ENCODE measurements around the gene KCNK17.

KCNK17 gene

GRCh38 chr6:39357998-39358686 lies 43.9 kb upstream of the KCNK17 start:
- in situ Hi-C loops (cut with HindIII; ENCODE audit: low pct_ligation_motif_present, low sequenced_read_pairs): no loop called here
- DNase-seq: peak; percentile 62

GRCh38 chr6:39353698-39354315 lies 39.6 kb upstream of the KCNK17 start:
- DNase-seq: no peak
- in situ Hi-C loops (cut with HindIII; ENCODE audit: low pct_ligation_motif_present, low sequenced_read_pairs): no loop called here
- TF ChIP-seq CTCF (IDR thresholded peaks at IDR 0.05; ENCODE audit: low read depth, low read length, missing control alignments): no peak
- Histone ChIP-seq H3K4me3 (ENCODE audit: low read depth, low read length) (no peak overlapping the region), H3K27me3 (replicated peaks) (no peaks in the 10 kb centered on the region), H3K27ac (no peak overlapping the region), H3K36me3 (replicated peaks) (no peaks in the 10 kb centered on the region)

More at GRCh38 chr6:39357998-39358686, 43.9 kb upstream of the KCNK17 start:
- H3K27ac ChIP-seq: no peak overlapping the region
- H3K27me3 ChIP-seq (replicated peaks): no peaks in the 10 kb centered on the region
- H3K36me3 ChIP-seq (replicated peaks): no peaks in the 10 kb centered on the region
- H3K4me3 ChIP-seq (ENCODE audit: low read depth, low read length): no peak overlapping the region
- TF ChIP-seq CTCF (IDR thresholded peaks at IDR 0.05; ENCODE audit: low read depth, low read length, missing control alignments): no peak

GRCh38 chr6:39350723-39351505 lies 36.7 kb upstream of the KCNK17 start:
- no peak overlapping the region for H3K4me3 ChIP-seq (ENCODE audit: low read depth, low read length)
- no peaks in the 10 kb centered on the region for H3K27me3 ChIP-seq (replicated peaks)
- no peak for TF ChIP-seq CTCF (IDR thresholded peaks at IDR 0.05; ENCODE audit: low read depth, low read length, missing control alignments)
- H3K36me3 ChIP-seq (replicated peaks): no peaks in the 10 kb centered on the region
- no peak for DNase-seq
- in situ Hi-C loops (cut with HindIII; ENCODE audit: low pct_ligation_motif_present, low sequenced_read_pairs): no loop called here
- H3K27ac ChIP-seq: no peak overlapping the region

GRCh38 chr6:39348740-39349139 lies 34.5 kb upstream of the KCNK17 start:
- Histone ChIP-seq H3K27ac (no peak overlapping the region), H3K27me3 (replicated peaks) (no peaks in the 10 kb centered on the region), H3K4me3 (ENCODE audit: low read depth, low read length) (no peak overlapping the region), H3K36me3 (replicated peaks) (no peaks in the 10 kb centered on the region)
- no peak for TF ChIP-seq CTCF (IDR thresholded peaks at IDR 0.05; ENCODE audit: low read depth, low read length, missing control alignments)
- no peak for DNase-seq
- in situ Hi-C loops (cut with HindIII; ENCODE audit: low pct_ligation_motif_present, low sequenced_read_pairs): no loop called here

GRCh38 chr6:39347906-39348585 lies 33.8 kb upstream of the KCNK17 start:
- Histone ChIP-seq H3K27me3 (replicated peaks) (no peaks in the 10 kb centered on the region), H3K4me3 (ENCODE audit: low read depth, low read length) (no peak overlapping the region), H3K27ac (no peak overlapping the region), H3K36me3 (replicated peaks) (no peaks in the 10 kb centered on the region)
- peak; percentile 92 for TF ChIP-seq CTCF (IDR thresholded peaks at IDR 0.05; ENCODE audit: low read depth, low read length, missing control alignments)
- in situ Hi-C loops (cut with HindIII; ENCODE audit: low pct_ligation_motif_present, low sequenced_read_pairs): no loop called here
- DNase-seq: peak; percentile 74
